ENCODE results near the gene NPTX1. TPM values are rescaled to one million over a fixed set of nuclear protein-coding genes. Genes with fewer than 3 reads are reported as not detected.

NPTX1 gene
- total and polyA plus RNA-seq, 4 donors: under 0.01 TPM; not detected in 3

- Histone ChIP-seq H3K4me1 (ENCODE audit: control insufficient read depth in 4 of 4, insufficient read depth in 4 of 4, low read length in 3 of 4) (no peaks in the 10 kb centered on the region), H3K4me3 (ENCODE audit: low read depth in 1 of 3, low read length in 3 of 3) (no peak overlapping the region), H3K36me3 (ENCODE audit: control insufficient read depth in 4 of 4, insufficient read depth in 3 of 4, low read depth in 1 of 4, low read length in 3 of 4) (no peaks in the 10 kb centered on the region), H3K9ac (ENCODE audit: low read depth in 1 of 2, low read length in 2 of 2) (no peak overlapping the region), H3K9me3 (ENCODE audit: control insufficient read depth in 4 of 4, low read length in 3 of 4) (no peaks in the 10 kb centered on the region), H3K27ac (ENCODE audit: low read depth in 1 of 2, low read length in 2 of 2) (no peak overlapping the region), H3K27me3 (ENCODE audit: control insufficient read depth in 4 of 4, insufficient read depth in 4 of 4, low read length in 3 of 4) (peaks cover 0 to 21% (median 3%) of the 10 kb centered on the region in 4 donors)
- 77% methylated on average over 11 of the region's 11 CpGs for WGBS
- no peak for DNase-seq (ENCODE audit: low spot score)
- TF ChIP-seq HNF4A (conservative IDR thresholded peaks at IDR 0.05) (no peak), CTCF (IDR thresholded peaks at IDR 0.05; ENCODE audit: low read depth, low read length, missing input control) (no peak), SP1 (IDR thresholded peaks at IDR 0.05) (no peak), NR2F2 (IDR thresholded peaks at IDR 0.05) (no peak), REST (IDR thresholded peaks at IDR 0.05) (no peak), ATF3 (IDR thresholded peaks at IDR 0.05) (no peak), JUND (IDR thresholded peaks at IDR 0.05) (no peak)
Observed at GRCh38 chr17:80469667-80470066, 6.7 kb downstream of the NPTX1 start.

- no peaks in the 10 kb centered on the region for H3K9me3 ChIP-seq (ENCODE audit: control insufficient read depth in 4 of 4, low read length in 3 of 4)
- peaks cover 0 to 21% (median 3%) of the 10 kb centered on the region in 4 donors for H3K27me3 ChIP-seq (ENCODE audit: control insufficient read depth in 4 of 4, insufficient read depth in 4 of 4, low read length in 3 of 4)
- H3K27ac ChIP-seq (ENCODE audit: low read depth in 1 of 2, low read length in 2 of 2): no peak overlapping the region
- H3K4me1 ChIP-seq (ENCODE audit: control insufficient read depth in 4 of 4, insufficient read depth in 4 of 4, low read length in 3 of 4): no peaks in the 10 kb centered on the region
- WGBS: 72% methylated on average over 28 of the region's 28 CpGs
- H3K9ac ChIP-seq (ENCODE audit: low read depth in 1 of 2, low read length in 2 of 2): no peak overlapping the region
- H3K4me3 ChIP-seq (ENCODE audit: low read depth in 1 of 3, low read length in 3 of 3): no peak overlapping the region
- TF ChIP-seq FOXA1 (IDR thresholded peaks at IDR 0.05): no peak
- TF ChIP-seq GABPA (IDR thresholded peaks at IDR 0.05 in 1 of 2, conservative IDR thresholded peaks at IDR 0.05 in 1 of 2): no peak
- DNase-seq (ENCODE audit: low spot score): no peak
- no peaks in the 10 kb centered on the region for H3K36me3 ChIP-seq (ENCODE audit: control insufficient read depth in 4 of 4, insufficient read depth in 3 of 4, low read depth in 1 of 4, low read length in 3 of 4)
Observed at GRCh38 chr17:80468781-80469493, 7.5 kb downstream of the NPTX1 start.

GRCh38 chr17:80468242-80468641 lies 8.2 kb downstream of the NPTX1 start:
- H3K9me3 ChIP-seq (ENCODE audit: control insufficient read depth in 4 of 4, low read length in 3 of 4): no peaks in the 10 kb centered on the region
- no peak for DNase-seq (ENCODE audit: low spot score)
- no peak overlapping the region for H3K4me3 ChIP-seq (ENCODE audit: low read depth in 1 of 3, low read length in 3 of 3)
- no peaks in the 10 kb centered on the region for H3K4me1 ChIP-seq (ENCODE audit: control insufficient read depth in 4 of 4, insufficient read depth in 4 of 4, low read length in 3 of 4)
- TF ChIP-seq JUND (IDR thresholded peaks at IDR 0.05) (no peak), HNF4A (conservative IDR thresholded peaks at IDR 0.05) (no peak), REST (IDR thresholded peaks at IDR 0.05) (peak; percentile 34), GABPA (IDR thresholded peaks at IDR 0.05 in 1 of 2, conservative IDR thresholded peaks at IDR 0.05 in 1 of 2) (no peak), SP1 (IDR thresholded peaks at IDR 0.05) (no peak)
- H3K9ac ChIP-seq (ENCODE audit: low read depth in 1 of 2, low read length in 2 of 2): no peak overlapping the region
- H3K27ac ChIP-seq (ENCODE audit: low read depth in 1 of 2, low read length in 2 of 2): no peak overlapping the region
- 13% methylated on average over 16 of the region's 16 CpGs for WGBS
- peaks cover 0 to 21% (median 2%) of the 10 kb centered on the region in 4 donors for H3K27me3 ChIP-seq (ENCODE audit: control insufficient read depth in 4 of 4, insufficient read depth in 4 of 4, low read length in 3 of 4)
- no peaks in the 10 kb centered on the region for H3K36me3 ChIP-seq (ENCODE audit: control insufficient read depth in 4 of 4, insufficient read depth in 3 of 4, low read depth in 1 of 4, low read length in 3 of 4)
